Mesenteric fat pad (tissue), 1 donor: ENCODE results near the gene ACACA. TPM values are rescaled to one million over a fixed set of nuclear protein-coding genes. Genes with fewer than 3 reads are reported as not detected.
"Not testable (repeated sequence)": the region's sequence is repeated elsewhere in the genome, so short reads cannot be mapped to it uniquely, and the experiment has no call there.

Experiments used
- DNase-seq: peaks from one replicate; pipeline ENCODE4 v3.0.0-alpha.2; 2020; ENCODE audit warnings: low spot score
- total RNA-seq: library from RNA; stranded (reverse); fragmentation: NEBNext Ultra II Directional; extraction: Animal tissue kit (Norgen Biotek cat#: 25700); gene quantifications from one replicate; pipeline ENCODE4 v1.2.1, GENCODE V29; 2021
- donor health status: DM: yes; HTN: yes; CAD: no.

The ACACA gene
- total RNA-seq, 1 donor from 2014 or later: 59.1 TPM

DNA sequence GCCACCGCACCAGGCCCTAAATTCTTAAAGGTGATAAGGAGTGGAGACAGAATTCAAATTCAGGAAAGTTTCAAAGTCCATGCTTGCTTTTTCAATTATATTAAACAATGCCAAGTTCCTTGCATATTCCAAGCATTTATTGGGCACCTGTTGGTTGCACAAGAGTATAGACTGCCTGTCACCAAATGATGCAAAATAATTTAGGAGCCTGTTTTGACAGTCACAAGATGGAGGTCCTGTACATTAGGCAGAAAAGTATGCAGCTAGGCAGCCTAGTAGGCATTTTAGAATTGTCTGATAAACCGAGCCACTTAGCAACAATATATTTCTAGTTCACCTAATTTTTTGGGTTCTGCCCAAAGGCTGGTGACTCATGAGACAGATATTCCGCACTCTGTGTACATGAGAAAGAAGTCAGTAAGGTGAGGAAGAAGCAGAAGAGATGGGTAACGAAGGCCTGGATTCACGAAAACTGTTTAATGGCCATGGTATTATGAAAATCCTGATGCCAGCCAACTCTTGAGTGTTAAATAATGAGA is 7.3 kb downstream of the ACACA start:
- DNase-seq: no peak

DNA sequence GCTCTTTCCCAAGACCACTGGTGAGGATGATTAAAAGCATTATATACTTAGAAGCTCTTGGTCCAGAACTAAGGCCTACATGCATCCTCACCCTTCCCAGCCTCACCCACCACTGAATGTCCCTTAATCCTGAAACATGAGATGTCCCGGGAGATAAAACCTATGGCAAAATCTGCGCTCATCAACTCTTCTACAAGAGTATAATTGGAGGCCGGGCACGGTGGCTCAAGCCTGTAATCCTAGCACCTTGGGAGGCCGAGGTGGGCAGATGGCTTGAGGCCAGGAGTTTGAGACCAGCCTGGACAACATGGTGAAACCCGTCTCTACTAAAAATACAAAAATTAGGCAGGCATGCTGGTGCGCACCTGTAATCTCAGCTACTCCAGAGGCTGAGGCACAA is 13.3 kb downstream of the ACACA start:
- DNase-seq: no peak

GRCh38 chr17:37392024-37392590 is 14.5 kb downstream of the ACACA start:
- no peak for DNase-seq

DNA sequence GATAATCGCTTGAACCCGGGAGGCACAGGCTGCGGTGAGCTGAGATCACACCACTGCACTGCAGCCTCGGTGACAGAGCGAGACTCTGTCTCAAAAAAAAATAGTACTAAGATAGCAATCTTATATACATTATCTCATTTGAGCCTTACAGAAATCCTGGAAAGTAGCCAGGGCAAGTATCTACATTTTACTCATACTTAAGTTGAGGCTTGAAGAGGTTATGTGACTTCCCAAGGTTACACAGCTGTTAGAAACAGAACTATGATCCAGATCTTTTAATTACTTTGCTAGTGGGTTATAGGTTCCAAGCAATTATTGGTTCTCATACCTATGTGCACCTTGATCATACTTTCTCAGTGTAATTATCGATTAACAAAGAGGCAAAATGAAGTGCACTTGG is 15.5 kb downstream of the ACACA start:
- no peak for DNase-seq

DNA sequence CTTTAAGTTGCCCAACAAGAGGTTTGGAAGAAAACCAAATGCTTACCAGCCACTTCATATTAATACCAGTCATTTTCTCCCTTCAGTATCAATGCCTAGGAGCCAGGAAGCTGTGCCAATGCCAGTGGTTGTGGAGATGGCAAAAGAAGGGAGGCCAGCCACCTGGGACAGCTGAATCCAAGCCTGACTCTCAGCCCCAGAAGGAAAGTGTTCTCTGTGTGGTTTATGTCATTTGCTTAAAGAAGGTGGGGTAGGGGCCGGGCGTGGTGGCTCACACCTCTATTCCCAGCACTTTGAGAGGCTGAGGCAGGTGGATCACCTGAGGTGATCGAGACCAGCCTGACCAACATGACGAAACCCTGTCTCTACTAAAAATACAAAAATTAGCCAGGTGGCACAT is 17.5 kb downstream of the ACACA start:
- no peak for DNase-seq

DNA sequence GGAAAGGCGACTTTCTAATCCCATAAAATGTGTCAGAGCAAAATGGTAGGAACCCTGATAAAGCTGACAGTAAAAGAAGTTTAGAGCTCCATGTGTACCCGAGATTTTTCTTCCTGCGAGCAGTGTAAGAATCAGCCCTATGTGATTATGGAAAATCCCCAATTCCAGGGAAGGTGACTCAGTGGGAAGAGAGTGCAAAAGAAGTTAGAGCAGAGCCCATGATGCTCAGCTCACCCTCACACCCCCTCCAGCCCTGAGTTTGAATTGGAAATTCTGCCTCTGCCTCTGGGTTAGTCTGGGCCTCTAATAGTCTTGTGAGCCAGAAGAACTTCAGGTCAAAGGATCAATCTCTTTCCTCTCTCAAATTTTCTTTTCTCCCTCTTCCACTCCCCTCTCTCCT is 18.4 kb downstream of the ACACA start:
- DNase-seq: no peak

DNA sequence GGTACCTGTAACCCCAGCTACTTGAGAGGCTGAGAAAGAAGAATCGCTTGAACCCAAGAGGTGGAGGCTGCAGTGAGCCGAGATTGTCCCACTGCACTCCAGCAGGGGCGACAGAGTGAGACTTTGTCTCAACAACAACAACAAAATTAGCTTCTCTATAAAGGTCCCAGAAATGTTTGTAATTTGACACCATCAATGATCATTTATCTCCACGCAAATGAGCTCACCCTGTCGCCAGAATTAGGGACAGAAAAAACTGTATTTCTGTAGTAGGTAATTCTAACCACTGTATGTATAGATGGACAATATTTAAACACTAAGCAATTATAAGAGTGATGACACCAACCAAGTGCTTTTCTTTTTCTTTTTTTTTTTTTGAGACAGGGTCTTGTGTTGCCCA is 20.2 kb downstream of the ACACA start:
- no peak for DNase-seq

- DNase-seq: no peak
These were observed 21.1 kb downstream of the ACACA start for GRCh38 chr17:37385474-37385990.

DNA sequence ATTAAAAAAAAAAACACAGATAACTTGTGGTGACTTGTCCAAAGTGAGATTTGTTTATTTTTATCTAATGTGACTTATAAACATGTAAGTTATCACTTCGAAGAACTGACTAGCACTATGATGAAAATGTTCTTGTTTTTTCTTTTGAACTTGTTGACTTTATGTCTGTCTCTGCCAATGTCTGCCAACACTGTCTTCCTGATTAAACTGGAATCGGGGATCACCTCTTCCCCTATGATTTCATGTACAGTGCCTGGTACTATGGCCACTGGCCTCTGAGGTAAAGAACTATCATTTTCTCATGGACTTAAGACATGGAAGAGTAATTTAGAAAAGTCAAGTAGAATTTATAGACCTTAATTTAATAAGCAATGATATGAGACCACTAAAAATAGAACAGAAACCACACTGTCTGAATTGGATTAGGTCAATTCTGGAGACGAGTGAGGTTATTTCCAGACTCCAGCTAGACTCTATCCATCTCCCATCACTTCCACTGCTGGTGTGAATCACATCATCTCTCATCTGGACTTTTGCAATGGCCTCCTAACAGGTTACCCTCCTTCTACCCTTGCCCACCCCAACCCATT is 22.0 kb downstream of the ACACA start:
- DNase-seq: no peak

DNA sequence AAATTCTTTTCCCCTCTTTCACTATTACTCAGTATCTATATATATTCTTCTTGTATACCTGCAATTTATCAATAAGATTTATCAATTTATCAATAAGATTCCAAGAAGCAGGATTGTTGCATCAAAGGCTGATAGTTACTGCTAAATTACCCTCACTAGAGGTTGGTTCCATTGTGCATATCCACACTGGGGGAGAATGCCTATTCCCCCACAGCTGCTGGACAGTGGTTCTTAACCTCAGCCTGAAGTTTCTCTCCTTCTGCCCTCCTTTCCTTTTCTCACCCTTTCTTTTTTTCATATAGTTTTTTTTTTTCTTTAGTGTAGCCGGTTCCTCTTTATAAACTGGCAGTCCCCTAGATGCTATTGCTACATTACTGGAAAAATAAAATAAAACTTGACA is 24.6 kb downstream of the ACACA start:
- no peak for DNase-seq

- DNase-seq: no peak
These were observed 30.9 kb downstream of the ACACA start, which contains the start of gene C17orf78 for GRCh38 chr17:37375706-37376105. Gene C17orf78, plus strand, starts transcription at chr17:37375985. Its CDS starts 108 bp downstream, at chr17:37376093.

GRCh38 chr17:37373530-37374159 is 33.0 kb downstream of the ACACA start:
- DNase-seq: no peak

GRCh38 chr17:37368577-37368976 is 38.1 kb downstream of the ACACA start:
- DNase-seq: no peak

DNA sequence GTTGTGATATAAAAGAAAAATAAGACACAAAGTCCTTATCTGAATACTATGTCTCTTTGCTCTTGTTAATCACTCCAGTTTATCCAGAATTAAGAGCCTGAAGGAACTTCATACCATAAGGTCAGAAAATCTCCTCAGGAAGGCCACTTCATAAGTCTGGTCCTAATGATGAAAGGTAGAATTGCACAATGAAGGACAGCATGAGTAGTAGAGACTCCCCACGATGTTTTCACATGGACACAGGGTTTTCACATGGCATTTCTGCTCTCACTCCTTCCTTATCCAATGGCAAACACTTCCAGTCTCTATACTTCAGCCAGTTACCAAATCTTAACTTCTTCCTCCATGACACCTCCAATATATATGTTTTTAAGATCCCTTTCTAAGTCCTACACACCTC is 41.0 kb downstream of the ACACA start:
- no peak for DNase-seq

GRCh38 chr17:37361543-37361942 is 45.1 kb downstream of the ACACA start:
- no peak for DNase-seq

- no peak for DNase-seq
These were observed 46.0 kb downstream of the ACACA start for GRCh38 chr17:37360632-37361031.

DNA sequence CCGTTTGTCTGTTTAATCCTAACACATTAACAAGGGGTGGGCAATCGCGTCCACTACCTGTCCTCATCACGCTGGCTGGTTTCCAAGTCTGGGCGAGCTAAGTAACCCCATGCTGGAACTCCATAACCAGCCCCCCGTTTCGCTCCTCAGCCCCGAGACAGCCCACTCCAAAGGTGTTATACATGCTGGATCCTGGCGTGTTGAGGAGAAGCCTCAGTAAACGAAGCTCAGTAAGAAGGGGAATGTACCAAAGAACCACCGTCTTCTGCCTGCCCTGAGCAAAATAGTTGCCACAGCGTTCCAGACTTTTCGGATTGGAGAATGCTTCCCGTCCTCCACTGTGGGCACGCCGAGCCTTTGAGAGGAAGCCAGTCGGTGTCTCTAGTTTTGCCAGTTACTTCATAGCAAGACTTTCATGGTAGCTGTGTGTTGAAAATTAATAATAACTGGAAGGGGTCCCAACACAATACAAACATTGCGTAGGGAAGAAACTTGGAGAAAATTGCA is 46.9 kb downstream of the ACACA start:
- DNase-seq: no peak

GRCh38 chr17:37358830-37359681 is 47.6 kb downstream of the ACACA start:
- peak; percentile 98 for DNase-seq

DNA sequence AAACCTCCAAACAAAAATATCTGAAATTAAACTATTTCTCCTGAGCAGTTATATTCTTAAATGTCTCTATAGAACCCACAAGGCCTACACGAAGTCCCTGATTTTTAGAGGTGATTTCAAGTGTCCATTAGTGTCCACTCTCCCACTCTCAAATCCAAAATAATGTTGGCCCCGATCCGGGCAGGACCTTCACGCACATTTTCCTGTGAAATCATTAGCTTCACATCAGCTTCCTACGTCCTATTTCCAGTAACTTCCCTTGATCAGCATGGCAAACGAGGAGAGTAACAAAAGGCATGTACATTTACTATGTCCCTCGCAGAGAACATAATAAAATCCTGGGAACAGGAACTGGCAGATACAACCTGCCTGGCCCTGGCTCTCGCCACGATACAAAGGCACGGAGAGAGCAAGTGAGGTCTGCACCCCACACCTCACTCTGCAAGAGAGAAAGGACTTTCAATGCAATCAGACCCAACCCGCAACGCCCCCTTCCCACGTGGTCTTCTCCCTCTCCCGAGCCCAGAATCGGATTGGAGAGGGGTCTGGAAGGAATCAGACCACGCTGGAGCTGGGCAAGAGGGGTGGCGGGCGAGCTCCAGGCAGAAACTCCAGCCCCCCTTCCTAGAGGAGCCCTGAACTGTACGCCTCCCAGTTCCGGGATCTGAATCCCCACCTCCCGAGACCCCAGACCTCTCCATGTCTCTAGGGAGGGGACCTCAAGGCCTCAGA is 48.4 kb downstream of the ACACA start:
- no peak for DNase-seq

DNA sequence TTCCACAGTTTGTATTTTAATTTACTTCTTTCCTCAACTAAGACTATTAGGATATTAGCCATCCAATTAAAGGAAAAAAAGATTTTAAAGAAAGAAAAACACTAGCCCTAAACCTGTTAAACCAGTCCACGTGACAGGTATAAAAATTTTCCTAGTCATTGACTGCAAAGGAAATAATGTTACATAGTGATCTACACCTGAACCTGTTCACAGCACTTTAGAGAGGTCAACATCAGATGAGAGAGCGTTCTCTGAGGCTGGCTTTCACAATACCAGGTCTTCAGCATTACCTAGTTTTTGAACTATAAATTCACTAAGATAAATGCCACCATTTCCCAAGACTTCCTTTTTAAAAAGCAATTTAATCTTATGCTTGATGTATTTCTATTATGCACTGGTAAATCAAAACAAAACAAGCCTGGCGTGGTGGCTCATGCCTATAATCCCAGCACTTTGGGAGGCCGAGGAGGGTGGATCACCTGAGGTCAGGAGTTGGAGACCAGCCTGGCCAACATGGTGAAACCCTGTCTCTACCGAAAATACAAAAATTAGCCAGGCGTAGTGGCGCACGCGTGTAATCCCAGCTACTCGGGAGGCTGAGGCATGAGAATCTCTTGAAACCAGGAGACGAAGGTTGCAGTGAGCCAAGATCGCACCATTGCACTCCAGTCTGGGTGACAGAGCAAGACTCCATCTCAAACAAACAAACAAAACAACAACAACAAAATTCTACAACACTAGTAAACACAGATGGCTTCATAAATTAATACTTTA is 49.7 kb downstream of the ACACA start:
- not testable (repeated sequence) for DNase-seq
